GM18505 (cell line): ENCODE data around the gene MIPOL1.

Experiments used
- ATAC-seq: cut with Tn5 transposase; IDR thresholded peaks from one replicate; pipeline ENCODE4 v1.9.1; 2021; ENCODE audit not compliant: unreplicated experiment
- POLR2A ChIP-seq: IDR thresholded peaks from 4 replicates; pipeline ENCODE4 v1.6.1; 2011; ENCODE audit warnings: borderline replicate concordance; ENCODE audit not compliant: insufficient read depth, insufficient read length; ENCODE audit errors: extremely low read depth

MIPOL1 gene

DNA sequence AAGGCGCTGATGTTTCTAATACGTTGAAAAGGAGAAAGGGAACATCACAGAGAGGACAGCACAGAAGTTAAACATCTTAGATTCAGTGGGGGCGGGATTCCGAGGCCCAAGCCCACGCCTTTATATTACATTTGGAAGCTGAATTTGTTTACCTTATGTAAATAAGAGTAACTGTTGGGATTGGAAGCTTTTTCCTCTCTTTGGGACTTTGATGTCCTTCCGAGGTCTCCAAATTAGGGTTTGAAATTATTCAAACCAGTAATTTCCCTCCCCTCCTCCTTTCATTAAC is 390.9 kb downstream of the MIPOL1 start:
- ATAC-seq: no peak
- TF ChIP-seq POLR2A: no peak

DNA sequence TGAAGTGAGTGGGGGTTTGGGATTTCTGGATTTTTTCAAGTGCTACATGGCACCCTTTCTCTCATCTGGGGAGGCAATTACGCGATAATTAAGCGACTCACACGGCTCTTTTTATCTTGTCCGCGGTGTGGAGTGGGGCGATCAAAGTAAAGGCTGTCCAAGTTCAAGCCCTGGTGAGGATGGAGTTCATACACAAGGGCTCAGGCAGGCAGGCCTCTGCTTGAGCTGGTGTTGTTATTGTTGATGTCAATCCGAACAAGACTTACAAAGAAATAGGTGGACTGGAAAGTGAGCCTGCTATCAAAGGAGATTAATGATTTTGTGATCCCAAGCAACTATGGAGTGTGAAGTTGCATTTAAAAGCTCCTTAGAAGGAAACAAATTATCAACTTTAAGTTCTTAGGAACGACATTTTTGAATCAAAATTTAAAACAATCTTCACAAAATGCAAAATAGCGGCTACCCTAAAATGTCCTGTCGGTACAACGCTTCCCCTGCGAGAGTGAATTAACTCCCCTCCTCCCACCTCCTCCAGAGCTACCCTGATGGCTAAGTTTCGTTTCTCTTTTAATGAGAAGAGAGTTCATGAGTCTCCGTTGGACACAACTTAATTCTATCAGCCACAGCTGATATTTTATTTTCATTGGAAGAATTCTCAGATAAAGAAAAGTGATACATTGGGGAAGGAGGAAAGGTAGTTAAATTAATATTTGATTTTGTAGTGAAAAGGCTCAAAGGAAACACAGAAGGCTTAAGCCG is 391.4 kb downstream of the MIPOL1 start:
- no peak for TF ChIP-seq POLR2A
- ATAC-seq: no peak

DNA sequence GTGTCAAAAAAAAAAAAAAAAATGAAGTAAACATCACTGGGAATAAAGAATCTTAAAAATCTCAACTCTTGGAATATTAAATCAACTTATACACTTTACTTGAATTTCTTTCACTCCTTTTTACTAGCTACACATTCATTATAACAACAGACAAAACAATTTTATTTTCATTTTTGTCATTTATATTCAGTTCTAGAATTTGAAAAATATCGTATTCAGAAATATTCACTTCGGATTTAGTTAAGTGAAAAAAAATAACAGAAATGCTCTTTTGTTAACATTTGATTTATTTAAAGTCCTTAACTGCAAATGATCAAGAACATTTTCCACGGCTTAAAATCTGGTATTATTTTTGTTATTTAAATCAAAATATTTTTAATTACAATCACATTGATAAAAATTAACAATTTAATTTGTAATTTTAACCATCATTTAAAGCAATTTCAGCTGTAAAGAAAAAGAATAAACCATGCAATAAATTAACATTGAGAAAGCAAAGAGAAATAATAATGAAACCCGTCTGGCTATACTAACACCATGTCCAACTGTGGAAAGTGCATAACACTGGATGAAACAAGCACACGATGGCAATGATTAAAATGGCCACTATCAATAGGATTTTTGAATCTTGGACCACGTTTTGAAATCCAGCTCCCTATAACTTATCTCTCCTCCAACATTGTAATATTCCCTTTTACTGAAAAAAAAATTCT is 392.1 kb downstream of the MIPOL1 start:
- no peak for ATAC-seq
- TF ChIP-seq POLR2A: no peak

DNA sequence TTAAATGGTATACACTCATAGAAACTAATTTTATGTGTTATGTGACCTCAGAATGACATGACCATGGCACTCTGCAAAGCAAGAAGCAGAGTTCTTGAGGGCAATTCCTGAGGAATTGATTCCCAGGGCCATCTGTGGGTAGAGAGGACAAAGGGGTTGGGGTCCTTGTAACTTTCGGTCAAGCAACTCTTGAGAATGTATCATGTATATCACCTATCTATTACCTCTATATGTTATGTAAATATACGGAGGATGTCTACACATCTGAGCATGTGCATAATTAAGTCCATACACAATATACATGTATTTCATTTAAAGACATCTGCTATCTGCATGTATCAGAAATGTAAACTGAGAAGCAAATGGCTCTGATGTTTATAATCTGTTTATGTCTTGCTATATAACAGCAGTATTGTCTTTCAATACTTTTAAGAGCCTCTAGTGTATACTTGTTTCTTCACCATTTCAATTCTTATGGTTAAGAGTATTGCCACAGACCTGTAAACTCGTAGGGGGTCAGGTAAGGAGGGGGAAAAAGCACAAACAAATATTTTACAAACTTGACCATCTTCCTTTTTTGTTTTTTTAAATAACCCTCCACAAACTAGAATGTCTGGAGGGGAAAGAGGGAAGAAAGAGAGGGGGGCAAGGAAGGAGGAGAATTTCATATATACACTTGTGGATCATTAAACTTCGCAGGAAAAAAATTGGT is 392.8 kb downstream of the MIPOL1 start:
- ATAC-seq: no peak
- TF ChIP-seq POLR2A: no peak

DNA sequence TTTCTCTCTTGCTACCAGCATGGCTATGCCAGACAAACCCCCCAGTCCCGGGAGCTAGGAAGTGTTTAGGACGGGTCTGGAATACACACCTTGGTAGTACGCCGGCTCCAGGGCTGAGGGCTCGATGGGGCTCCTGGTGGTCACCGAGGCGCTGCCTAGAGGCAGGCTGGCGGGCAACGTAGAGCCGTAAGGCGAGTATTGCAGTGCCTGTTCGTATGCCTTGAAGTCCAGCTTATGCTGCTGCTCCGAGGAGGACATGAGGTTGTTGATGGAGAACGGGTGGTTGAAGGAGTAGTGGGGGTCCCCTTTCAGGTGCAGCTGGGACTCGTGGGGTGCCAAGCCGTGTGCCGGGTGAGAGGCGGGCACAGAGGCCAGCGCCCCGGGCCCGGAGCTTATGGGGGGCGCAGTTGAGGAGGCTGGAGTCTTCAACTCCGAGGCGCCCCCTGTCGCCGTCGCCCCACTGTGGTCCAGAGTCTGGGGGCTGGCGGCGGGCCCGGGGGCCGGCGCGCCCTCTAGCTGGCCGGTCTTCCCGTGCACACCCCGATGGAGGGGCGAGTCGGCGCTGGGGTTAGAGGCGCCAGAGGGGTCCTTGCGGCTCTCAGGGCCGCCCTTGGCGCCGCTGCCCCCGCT is 393.7 kb downstream of the MIPOL1 start:
- no peak for TF ChIP-seq POLR2A
- no peak for ATAC-seq

DNA sequence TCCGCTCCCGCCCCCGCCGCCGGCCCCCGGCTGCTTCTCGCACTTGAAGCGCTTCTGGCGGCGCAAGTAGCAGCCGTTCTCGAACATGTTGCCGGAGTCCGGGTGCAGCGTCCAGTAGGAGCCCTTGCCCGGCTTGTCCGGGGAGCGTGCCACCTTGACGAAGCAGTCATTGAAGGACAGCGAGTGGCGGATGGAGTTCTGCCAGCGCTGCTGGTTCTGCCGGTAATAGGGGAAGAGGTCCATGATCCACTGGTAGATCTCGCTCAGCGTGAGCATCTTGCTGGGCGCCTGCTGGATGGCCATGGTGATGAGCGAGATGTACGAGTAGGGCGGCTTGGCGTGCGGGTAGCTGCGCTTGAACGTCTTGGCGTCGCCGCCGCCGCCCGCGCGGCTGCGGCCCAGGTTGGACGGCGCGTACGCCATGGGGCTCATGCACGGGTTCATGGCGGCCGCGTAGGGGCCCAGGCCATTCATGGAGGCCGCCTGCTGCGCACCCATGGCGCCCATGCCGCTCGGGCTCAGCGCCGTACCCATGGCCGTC is 394.3 kb downstream of the MIPOL1 start:
- TF ChIP-seq POLR2A: no peak
- no peak for ATAC-seq

DNA sequence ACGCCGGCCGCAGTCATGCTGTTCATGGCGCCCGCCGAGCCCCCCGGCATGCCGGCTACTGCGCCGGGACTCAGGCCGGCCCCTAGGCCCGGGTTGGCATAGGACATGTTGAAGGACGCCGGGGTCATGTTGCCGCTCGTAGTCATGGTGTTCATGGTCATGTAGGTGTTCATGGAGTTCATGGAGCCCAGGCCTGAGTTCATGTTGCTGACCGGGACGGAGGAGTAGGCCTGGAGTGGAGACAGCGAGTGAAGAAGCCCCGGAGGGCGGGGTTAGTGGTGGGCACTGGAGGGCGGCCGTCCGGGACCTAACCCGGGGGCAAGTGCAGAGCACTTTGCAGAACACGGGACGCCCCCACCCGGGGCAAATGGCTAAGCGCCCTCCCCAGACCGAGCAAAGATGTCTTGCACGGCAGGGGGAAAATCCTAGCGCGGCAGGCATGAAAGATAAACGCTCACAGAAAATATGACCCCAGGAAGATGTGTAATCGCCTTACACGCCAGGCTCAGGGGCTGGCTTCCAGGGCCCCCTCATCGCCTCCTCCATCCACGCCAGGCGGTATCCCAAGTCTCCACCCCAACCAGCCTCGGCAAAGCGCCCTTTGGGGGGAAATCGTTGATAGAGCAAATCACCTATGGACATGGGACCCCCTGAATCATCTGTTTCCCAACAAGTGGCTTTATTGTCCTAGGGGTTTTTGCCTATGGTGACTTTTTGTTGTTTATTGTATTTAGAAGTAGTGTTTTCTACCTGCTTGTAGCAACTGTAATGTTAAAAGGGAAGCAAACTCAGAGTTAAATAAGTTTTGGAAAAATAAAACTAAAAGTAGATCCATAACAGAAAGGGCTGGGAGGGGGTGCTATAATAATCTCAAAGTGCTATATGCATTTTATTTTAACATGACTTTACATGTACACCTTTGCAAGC is 395.0 kb downstream of the MIPOL1 start:
- no peak for ATAC-seq
- no peak for TF ChIP-seq POLR2A

DNA sequence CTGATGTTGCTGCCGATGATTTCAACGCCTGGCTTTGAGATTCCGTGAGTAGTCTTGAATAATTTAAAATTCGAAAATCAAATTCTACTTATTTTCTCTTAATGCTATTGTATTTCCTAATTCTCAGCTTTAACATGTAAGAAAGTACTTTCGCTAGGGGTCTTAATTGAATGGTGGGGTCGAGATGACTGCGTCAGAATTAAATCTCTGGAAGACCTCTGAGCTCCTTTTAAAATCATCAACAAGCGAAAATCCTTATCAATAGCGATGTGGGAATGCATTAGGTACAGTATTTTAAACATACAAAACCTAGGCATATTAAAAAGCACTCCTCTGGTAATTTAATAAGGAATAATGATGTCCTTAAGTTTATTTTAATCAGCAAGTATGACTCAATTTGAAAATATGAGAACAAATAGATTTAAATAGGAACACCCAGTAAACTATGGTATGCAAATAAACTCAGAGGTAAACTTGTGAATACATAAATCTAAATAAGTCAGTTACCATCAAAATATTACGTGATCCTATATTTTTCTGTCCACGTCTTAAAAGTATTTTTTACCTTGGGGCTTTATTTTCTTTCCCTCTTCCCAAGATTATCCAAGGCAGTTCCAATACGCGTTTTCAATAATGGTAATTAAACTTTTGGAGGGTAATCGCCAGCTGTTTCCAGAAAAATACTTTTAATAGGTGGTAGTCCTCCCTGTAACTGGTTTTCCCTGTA is 395.9 kb downstream of the MIPOL1 start:
- TF ChIP-seq POLR2A: no peak

DNA sequence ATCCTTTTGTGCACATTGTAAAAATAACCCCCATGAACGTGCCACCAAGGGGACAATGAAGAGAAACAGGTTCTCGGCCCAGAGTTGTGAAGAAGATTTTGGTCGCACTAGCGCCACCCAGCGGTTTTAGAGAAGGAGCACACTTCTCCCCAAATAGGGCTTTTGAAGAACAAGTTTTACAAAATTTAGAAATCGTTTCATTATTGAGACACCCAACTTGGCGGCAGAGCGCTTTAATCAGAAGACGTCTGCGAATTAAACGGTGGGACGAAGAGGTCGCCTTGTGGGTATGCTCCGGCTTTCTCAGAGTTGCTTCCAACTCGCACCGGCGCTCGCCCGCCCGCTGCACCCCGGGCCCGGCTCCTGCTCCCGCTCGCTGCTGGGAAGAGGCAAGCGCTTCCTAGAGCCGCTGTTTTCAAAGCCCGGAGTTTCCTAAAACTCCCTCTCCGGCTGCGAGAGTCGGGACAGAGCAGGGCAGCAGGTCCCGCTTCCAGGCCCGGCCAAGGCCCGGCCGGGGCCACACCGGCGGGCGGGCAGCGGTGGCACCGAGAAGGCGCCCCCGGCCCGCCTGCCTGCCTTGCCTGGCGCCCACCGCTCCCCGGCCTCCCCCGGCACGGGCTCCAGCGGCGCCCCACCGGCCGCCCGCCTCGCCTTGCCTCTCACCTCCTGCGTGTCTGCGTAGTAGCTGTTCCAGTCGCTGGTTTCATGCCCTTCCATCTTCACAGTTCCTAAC is 396.7 kb downstream of the MIPOL1 start:
- no peak for ATAC-seq
- no peak for TF ChIP-seq POLR2A

More for the DNA sequence above, 395.9 kb downstream of the MIPOL1 start:
- no peak for ATAC-seq

DNA sequence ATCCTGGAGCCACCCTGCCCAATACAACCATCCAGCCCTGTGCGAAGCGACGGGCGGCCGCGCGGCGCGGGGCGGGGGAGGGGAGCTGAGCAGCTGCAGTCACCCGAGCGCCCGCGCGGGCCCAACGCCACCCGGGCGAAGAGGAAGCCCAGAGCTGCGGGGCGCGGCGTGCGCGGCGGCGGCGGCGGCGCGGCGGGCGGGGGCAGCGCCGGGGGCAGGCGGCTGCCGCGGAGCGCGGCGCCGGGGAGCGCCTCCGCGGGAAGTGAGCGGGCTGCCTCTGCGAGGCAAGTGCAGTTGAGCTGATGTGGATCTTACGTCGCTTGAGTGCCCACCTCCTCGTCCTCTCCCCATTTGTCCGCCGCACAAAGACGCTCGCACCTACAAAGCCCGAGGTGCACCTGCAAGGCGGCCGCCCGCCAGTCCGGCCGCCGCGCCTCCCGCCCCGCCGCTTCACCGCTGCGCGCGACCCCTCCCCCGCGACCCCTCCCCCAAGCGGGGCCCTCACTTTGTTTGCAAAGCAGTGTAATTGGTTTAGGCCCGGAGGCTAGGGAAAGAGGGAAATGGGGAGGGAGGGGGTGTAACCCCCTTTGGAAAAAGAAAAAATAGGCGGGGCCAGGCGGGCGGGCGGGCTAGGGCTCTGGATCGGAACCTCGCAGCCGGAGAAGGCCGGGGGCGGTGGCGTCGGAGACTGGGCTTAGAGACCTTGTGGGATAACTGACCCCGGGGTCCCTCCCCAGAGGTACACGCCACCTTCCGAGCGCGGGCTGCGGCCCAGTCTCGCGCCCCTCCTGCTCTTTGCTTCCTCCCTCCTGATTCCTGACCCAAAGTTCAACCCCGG is 397.5 kb downstream of the MIPOL1 start, which contains the start of the genes FOXA1 and TTC6:
FOXA1 (minus strand) TSS at position 279 of the 838 bp plus-strand sequence; CDS start at position 2, 277 bp downstream.
TTC6 (plus strand) TSS at position 659 of the 838 bp plus-strand sequence. CDS start 26,436 bp downstream, outside the sequence.
- no peak for TF ChIP-seq POLR2A
- peak; percentile 10 for ATAC-seq
